GM23248 (cell line): Measurements from ENCODE around the gene NMT1. TPM values are rescaled to one million over a fixed set of nuclear protein-coding genes. Genes with fewer than 3 reads are reported as not detected.

Experiments
- DNase-seq: peaks from one replicate; pipeline ENCODE4 v3.0.0-alpha.2; 2015
- H2AFZ ChIP-seq: fragments of 200-600 bp; sonication (generic); 2 replicates; pipeline ENCODE4 v1.6.1; 2016; ENCODE audit warnings: antibody characterized with exemption
- H3F3A ChIP-seq: fragments of 200-600 bp; sonication (generic); 2 replicates; pipeline ENCODE4 v1.6.1; 2016; ENCODE audit warnings: mild to moderate bottlenecking, antibody characterized with exemption, mixed run types; ENCODE audit not compliant: insufficient read depth
- H3K27ac ChIP-seq: fragments of 200-600 bp; sonication (generic); 2 replicates; pipeline ENCODE4 v1.5.1; 2016; ENCODE audit warnings: mild to moderate bottlenecking
- H3K27me3 ChIP-seq: fragments of 200-600 bp; sonication (generic); replicated peaks from 2 replicates; pipeline ENCODE4 v1.6.1; 2016; ENCODE audit warnings: mild to moderate bottlenecking; ENCODE audit not compliant: insufficient read depth
- H3K36me3 ChIP-seq: fragments of 200-600 bp; sonication (generic); 2 replicates; pipeline ENCODE4 v1.6.1; 2016; ENCODE audit warnings: low read depth, mild to moderate bottlenecking
- H3K4me1 ChIP-seq: fragments of 200-600 bp; sonication (generic); 2 replicates; pipeline ENCODE4 v1.6.1; 2016; ENCODE audit warnings: mild to moderate bottlenecking; ENCODE audit not compliant: insufficient read depth
- H3K4me2 ChIP-seq: fragments of 200-600 bp; sonication (generic); one replicate; pipeline ENCODE4 v1.6.1; 2016; ENCODE audit warnings: mild to moderate bottlenecking; ENCODE audit not compliant: unreplicated experiment
- H3K4me3 ChIP-seq: fragments of 200-600 bp; sonication (generic); 2 replicates; pipeline ENCODE4 v1.5.1; 2016; ENCODE audit warnings: mild to moderate bottlenecking
- H3K79me2 ChIP-seq: fragments of 200-600 bp; sonication (generic); 2 replicates; pipeline ENCODE4 v1.6.1; 2016; ENCODE audit warnings: mild to moderate bottlenecking; ENCODE audit not compliant: insufficient read depth
- H3K9ac ChIP-seq: fragments of 200-600 bp; sonication (generic); 2 replicates; pipeline ENCODE4 v1.6.1; 2016; ENCODE audit warnings: mild to moderate bottlenecking
- H3K9me2 ChIP-seq: fragments of 200-600 bp; sonication (generic); 2 replicates; pipeline ENCODE4 v1.6.1; 2016; ENCODE audit warnings: mixed run types, mild to moderate bottlenecking, moderate library complexity; ENCODE audit not compliant: insufficient read depth
- H3K9me3 ChIP-seq: fragments of 200-600 bp; sonication (generic); one replicate; pipeline ENCODE4 v1.6.1; 2017; ENCODE audit warnings: low read depth
- H4K20me1 ChIP-seq: fragments of 200-600 bp; sonication (generic); 2 replicates; pipeline ENCODE4 v1.6.0; 2016; ENCODE audit not compliant: insufficient read depth
- EZH2 ChIP-seq: fragments of 200-600 bp; sonication (generic); IDR thresholded peaks from 2 replicates; pipeline ENCODE4 v1.6.1; 2018; ENCODE audit warnings: antibody characterized with exemption, mild to moderate bottlenecking; ENCODE audit not compliant: insufficient read depth, poor library complexity, severe bottlenecking
- EZH2phosphoT487 ChIP-seq: fragments of 200-600 bp; sonication (generic); IDR thresholded peaks from 2 replicates; pipeline ENCODE4 v1.6.1; 2018; ENCODE audit warnings: antibody characterized with exemption, moderate library complexity, mild to moderate bottlenecking, low read depth; ENCODE audit not compliant: insufficient read depth
- WGBS, 2 experiments: methylation state at CpG; one replicate each; pipeline ENCODE4 v1.1.6; 2015 to 2017; ENCODE audit warnings: low lambda C conversion rate in 2 of 2, low coverage in 1 of 2; ENCODE audit errors: missing lambda C conversion rate in 2 of 2; 5-methylcytosine and 5-hydroxymethylcytosine counted together
- in situ Hi-C: fragments of 300-500 bp; cut with MboI; formaldehyde crosslinking; loops from 2 replicates; pipeline ENCODE4 v1.15.0; 2020
- polyA plus RNA-seq: library from polyadenylated mRNA; unstranded; fragments of >200 nt; fragmentation: Nextera tagmentation; extraction: Ambion mirVana; gene quantifications from 2 replicates; pipeline ENCODE4 v1.2.1, GENCODE V29; 2016
- total RNA-seq: library from RNA; depleted of rRNA; stranded (reverse); fragments of >200 nt; shearing (Covaris generic); gene quantifications from 2 replicates; pipeline ENCODE4 v1.2.3, GENCODE V29; 2014

Gene NMT1
- total and polyA plus RNA-seq, 2 experiments from 2014 or later = 61.8 to 95.7 TPM

DNA sequence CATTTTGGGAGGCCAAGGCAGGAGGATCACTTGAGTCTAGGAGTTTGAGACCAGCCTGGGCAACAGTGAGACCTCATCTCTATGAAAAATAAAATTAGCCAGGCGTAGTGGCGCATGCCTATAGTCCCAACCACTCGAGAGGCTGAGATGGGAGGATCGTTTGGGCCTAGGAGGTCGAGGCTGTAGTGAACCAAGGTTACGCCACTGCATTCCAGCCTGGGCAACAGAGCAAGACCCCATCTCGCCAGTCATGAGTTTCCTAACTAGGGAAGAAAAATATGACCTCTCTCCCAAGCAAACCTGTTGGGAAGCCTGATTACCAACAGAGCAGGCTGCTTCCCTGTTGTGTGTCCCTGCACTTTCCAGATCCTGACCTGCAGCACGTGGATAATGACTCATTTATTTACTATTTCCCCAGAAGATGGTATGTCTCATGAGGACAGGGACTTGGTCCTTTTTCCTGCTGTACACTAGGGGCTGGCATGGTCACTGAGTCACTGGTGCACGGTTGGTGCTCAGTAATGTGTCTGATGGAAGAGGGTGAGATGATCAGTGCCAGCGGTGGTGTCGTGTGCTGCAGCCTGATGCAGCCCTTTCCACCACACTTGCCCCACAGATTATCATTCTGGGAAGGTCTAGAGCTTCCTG is 30.8 kb downstream of the NMT1 start:
- Histone ChIP-seq H3K4me1 (peaks cover 53% of the 10 kb centered on the region), H3K36me3 (peaks cover 57% of the 10 kb centered on the region), H3K4me2 (peak overlapping the region; percentile 72), H3K9ac (peak overlapping the region; percentile 22; the same call in 1 of the 2 replicates), H3K9me3 (no peaks in the 10 kb centered on the region), H3K4me3 (no peak overlapping the region), H3K9me2 (no peaks in the 10 kb centered on the region), H3F3A (peaks cover 59% of the 10 kb centered on the region), H3K27ac (peak overlapping the region; percentile 96), H3K79me2 (peaks cover 52% of the 10 kb centered on the region), H2AFZ (no peak overlapping the region), H3K27me3 (no peaks in the 10 kb centered on the region), H4K20me1 (no peaks in the 10 kb centered on the region)
- in situ Hi-C loops = no loop called here
- WGBS, 2 experiments = 75 to 78% methylated on average over 11 of the region's 11 CpGs
- no peak for TF ChIP-seq EZH2phosphoT487
- TF ChIP-seq EZH2 = no peak
- peak; percentile 27 for DNase-seq

DNA sequence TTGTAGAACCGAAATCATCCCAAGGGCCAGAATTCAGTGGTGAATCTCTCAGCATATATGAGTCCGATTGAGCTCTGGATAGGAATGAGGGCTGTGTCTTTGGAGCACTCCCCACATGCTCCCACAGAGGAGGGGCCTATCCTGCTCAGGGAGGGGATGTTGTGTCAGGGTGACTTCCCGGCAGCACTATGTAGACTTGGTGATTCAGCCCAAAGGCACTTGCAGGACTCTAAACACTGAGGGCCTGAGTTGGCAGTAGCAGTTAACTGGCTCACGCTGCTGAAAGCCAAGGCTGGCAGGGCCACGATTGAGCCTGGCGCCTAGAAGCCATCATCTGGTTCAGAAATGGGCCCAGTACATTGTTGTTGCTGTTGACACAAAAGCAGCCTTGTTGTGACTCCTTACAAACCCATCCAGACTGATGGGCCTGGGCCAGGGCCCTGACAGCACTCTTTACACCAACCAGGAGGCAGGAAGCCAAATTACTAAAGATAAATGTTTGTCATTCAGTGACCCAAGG is 31.9 kb downstream of the NMT1 start:
- peak overlapping the region; percentile 16; the same call in 1 of the 2 replicates for H2AFZ ChIP-seq
- H3K4me1 ChIP-seq = peaks cover 42% of the 10 kb centered on the region
- no peaks in the 10 kb centered on the region for H4K20me1 ChIP-seq
- in situ Hi-C loops = no loop called here
- H3K9ac ChIP-seq = peak overlapping the region; percentile 74
- peak overlapping the region; percentile 4; the same call in 1 of the 2 replicates for H3K4me3 ChIP-seq
- peaks cover 48% of the 10 kb centered on the region for H3F3A ChIP-seq
- TF ChIP-seq EZH2phosphoT487 (no peak), EZH2 (no peak)
- H3K27ac ChIP-seq = peak overlapping the region; percentile 96
- no peaks in the 10 kb centered on the region for H3K9me3 ChIP-seq
- no peaks in the 10 kb centered on the region for H3K9me2 ChIP-seq
- peaks cover 49% of the 10 kb centered on the region for H3K36me3 ChIP-seq
- peak overlapping the region; percentile 72 for H3K4me2 ChIP-seq
- no peaks in the 10 kb centered on the region for H3K27me3 ChIP-seq
- WGBS, 2 experiments = 0 to 3% methylated on average over 6 of the region's 6 CpGs
- DNase-seq = peak; percentile 100
- H3K79me2 ChIP-seq = peaks cover 57% of the 10 kb centered on the region

DNA sequence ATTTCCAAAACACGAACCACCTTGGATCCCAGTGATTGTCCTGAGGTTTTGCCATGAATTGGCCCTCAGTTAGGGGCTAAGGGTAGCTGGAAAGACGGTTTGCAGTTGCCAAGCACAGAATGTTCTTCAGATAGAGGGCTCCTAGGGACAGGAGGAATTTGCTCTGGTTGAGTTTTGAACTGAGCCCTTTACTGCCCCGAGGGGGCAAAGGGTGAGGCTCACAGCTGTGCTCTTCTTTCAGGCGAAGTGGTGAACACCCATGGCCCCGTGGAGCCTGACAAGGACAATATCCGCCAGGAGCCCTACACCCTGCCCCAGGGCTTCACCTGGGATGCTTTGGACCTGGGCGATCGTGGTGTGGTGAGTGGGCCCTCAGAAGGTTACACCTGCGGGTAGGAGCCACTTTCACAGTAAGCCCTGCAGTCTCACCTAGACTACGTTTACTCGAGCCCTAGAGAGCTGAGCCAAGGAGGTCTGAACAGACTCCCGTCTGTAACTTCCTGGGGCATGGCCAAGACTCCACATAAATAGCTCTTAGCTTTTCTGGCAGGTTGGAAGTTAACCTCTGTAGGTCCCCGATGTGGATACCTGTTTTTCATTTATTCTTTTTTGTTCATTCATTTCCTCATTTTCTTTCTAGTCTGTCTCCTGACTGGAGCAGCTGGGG is 32.5 kb downstream of the NMT1 start:
- Histone ChIP-seq H2AFZ (peak overlapping the region; percentile 16; the same call in 1 of the 2 replicates), H3K9ac (peak overlapping the region; percentile 74), H3K36me3 (peaks cover 47% of the 10 kb centered on the region), H3K4me2 (peak overlapping the region; percentile 61), H3K27ac (peak overlapping the region; percentile 96), H3K4me1 (peaks cover 42% of the 10 kb centered on the region), H3K4me3 (peak overlapping the region; percentile 4; the same call in 1 of the 2 replicates), H4K20me1 (no peaks in the 10 kb centered on the region), H3K79me2 (peaks cover 57% of the 10 kb centered on the region), H3K9me3 (no peaks in the 10 kb centered on the region), H3F3A (peaks cover 44% of the 10 kb centered on the region), H3K9me2 (no peaks in the 10 kb centered on the region), H3K27me3 (no peaks in the 10 kb centered on the region)
- in situ Hi-C loops = no loop called here
- 32 to 36% methylated on average over 13 of the region's 13 CpGs for WGBS, 2 experiments
- peak; percentile 44 for DNase-seq
- TF ChIP-seq EZH2phosphoT487 (no peak), EZH2 (no peak)

DNA sequence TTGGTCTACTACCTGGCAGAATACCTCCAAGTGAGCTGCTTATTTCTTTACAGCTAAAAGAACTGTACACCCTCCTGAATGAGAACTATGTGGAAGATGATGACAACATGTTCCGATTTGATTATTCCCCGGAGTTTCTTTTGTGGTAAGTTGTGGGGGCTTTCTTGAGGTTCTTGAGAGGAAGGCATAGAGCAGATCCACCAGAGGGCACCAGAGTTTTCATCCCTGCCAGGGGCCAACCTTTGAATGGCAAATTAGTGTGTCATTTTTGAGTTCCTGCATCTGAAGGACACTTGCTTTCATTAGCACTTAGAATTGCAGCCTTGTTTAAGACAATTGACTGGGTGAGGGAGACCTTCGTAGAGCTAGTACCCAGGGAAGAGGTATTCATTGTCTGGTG is 35.0 kb downstream of the NMT1 start:
- peaks cover 30% of the 10 kb centered on the region for H3F3A ChIP-seq
- no peak overlapping the region for H3K9ac ChIP-seq
- peaks cover 36% of the 10 kb centered on the region for H3K4me1 ChIP-seq
- peaks cover 38% of the 10 kb centered on the region for H3K79me2 ChIP-seq
- H3K4me2 ChIP-seq = no peak overlapping the region
- DNase-seq = peak; percentile 64
- H3K36me3 ChIP-seq = peaks cover 43% of the 10 kb centered on the region
- WGBS, 2 experiments = 62 to 73% methylated on average over 3 of the region's 3 CpGs
- H3K27ac ChIP-seq = no peak overlapping the region
- H3K27me3 ChIP-seq = no peaks in the 10 kb centered on the region
- TF ChIP-seq EZH2phosphoT487 = no peak
- no peak for TF ChIP-seq EZH2
- no peaks in the 10 kb centered on the region; the same call in 1 of the 2 replicates for H4K20me1 ChIP-seq
- H2AFZ ChIP-seq = no peak overlapping the region
- H3K9me3 ChIP-seq = no peaks in the 10 kb centered on the region
- in situ Hi-C loops = no loop called here
- no peaks in the 10 kb centered on the region for H3K9me2 ChIP-seq
- H3K4me3 ChIP-seq = no peak overlapping the region
